GM10248 (cell line): ENCODE measurements around the gene GRID1.

Experiments
- CTCF ChIA-PET: fragments of 300-600 bp; sonication (Branson Sonifier 250); formaldehyde crosslinking; extraction: SDS; loops from one replicate; lab custom pipeline; 2021; ENCODE audit warnings: antibody characterized with exemption; lab: Yijun Ruan, JAX
- POLR2A ChIA-PET: fragments of 350-650 bp; sonication (Branson Sonifier 250); formaldehyde crosslinking; extraction: SDS; loops from one replicate; lab custom pipeline; 2020; ENCODE audit warnings: antibody characterized with exemption; lab: Yijun Ruan, JAX
- DNase-seq: peaks from one replicate; pipeline ENCODE4 v3.0.0; 2012; ENCODE audit errors: extremely low spot score
- CTCF ChIP-seq: IDR thresholded peaks from 2 replicates; pipeline ENCODE4 v1.5.1; 2012; ENCODE audit warnings: mild to moderate bottlenecking, low read depth; ENCODE audit errors: extremely low read depth, missing control alignments, control extremely low read depth

GRID1 gene

GRCh38 chr10:86366033-86366901 is at the start of gene GRID1:
GRID1 (minus strand) TSS chr10:86366795.
- no peak for TF ChIP-seq CTCF
- peak; percentile 73 for DNase-seq
- ChIA-PET CTCF (no interaction called here), POLR2A (no interaction called here)

GRCh38 chr10:86415583-86415982 is 49.0 kb upstream of the GRID1 start:
- POLR2A ChIA-PET, result no interaction called here

GRCh38 chr10:86415116-86415515 is 48.5 kb upstream of the GRID1 start:
- ChIA-PET CTCF (interaction anchor here (7.2 kb wide), 1 partner anchor 15 kb away, joined by 72 read pairs; no protein-coding TSS in a partner anchor), POLR2A (no interaction called here)
- no peak for TF ChIP-seq CTCF
- no peak for DNase-seq

More at GRCh38 chr10:86415583-86415982, 49.0 kb upstream of the GRID1 start:
- CTCF ChIA-PET, result interaction anchor here (1.1 to 7.2 kb wide), 2 partner anchors 15 to 38 kb away, joined by 4 to 72 read pairs; no protein-coding TSS in a partner anchor
- no peak for DNase-seq
- no peak for TF ChIP-seq CTCF

GRCh38 chr10:86413046-86413728 is 46.6 kb upstream of the GRID1 start:
- ChIA-PET POLR2A (no interaction called here), CTCF (interaction anchor here (7.2 kb wide), 1 partner anchor 13 kb away, joined by 72 read pairs; no protein-coding TSS in a partner anchor)
- peak; percentile 66 for DNase-seq
- TF ChIP-seq CTCF, result no peak

- POLR2A ChIA-PET, result interaction anchor here (1.0 kb wide), 2 partner anchors 9 to 11 kb away, joined by 3 to 4 read pairs; no protein-coding TSS in a partner anchor
- no peak for DNase-seq
These were observed 45.4 kb upstream of the GRID1 start for GRCh38 chr10:86411852-86412560.

More at GRCh38 chr10:86411852-86412560, 45.4 kb upstream of the GRID1 start:
- CTCF ChIA-PET, result interaction anchor here (1.5 to 7.2 kb wide), 3 partner anchors 12 to 173 kb away, joined by 3 to 72 read pairs (median 8); no protein-coding TSS in a partner anchor
- no peak for TF ChIP-seq CTCF
